ENCODE measurements around the gene TRERF1.

GRCh38 chr6:42239333-42239732 is 212.4 kb downstream of the TRERF1 start:
- TF ChIP-seq CTCF (IDR thresholded peaks at IDR 0.05) = no peak
- TF ChIP-seq POLR2A (IDR thresholded peaks at IDR 0.05) = no peak

Data from lower leg skin (tissue), 3 donors.